Body of pancreas (tissue), 4 donors: ENCODE data around the gene LRSAM1. TPM values are rescaled to one million over a fixed set of nuclear protein-coding genes. Genes with fewer than 3 reads are reported as not detected.

Source experiments
- ATAC-seq: fragments of 150-250 bp; one replicate; pipeline ENCODE4 v1.9.1; 2016
- DNase-seq, 4 donors: peaks; one replicate each; pipeline ENCODE4 v3.0.0-alpha.2; 2019
- H3K27ac ChIP-seq, 4 donors: fragments of 200-600 bp; sonication (generic); 1 replicate in 3 of 4; 2 replicates in 1 of 4; pipeline versions ENCODE4 v1.5.1 to v1.6.1; 2016 to 2019; ENCODE audit warnings: mild to moderate bottlenecking in 1 of 4, mixed read lengths in 1 of 4, moderate library complexity in 1 of 4
- H3K27me3 ChIP-seq, 2 donors: fragments of 200-600 bp; sonication (generic); one replicate each; pipeline ENCODE4 v1.6.0; 2016; ENCODE audit warnings: mild to moderate bottlenecking in 1 of 2
- H3K36me3 ChIP-seq, 2 donors: fragments of 200-600 bp; sonication (generic); replicated peaks in 1 of 2; 2 replicates each; pipeline ENCODE4 v1.5.1; 2016; ENCODE audit warnings: low read depth in 2 of 2; ENCODE audit not compliant: insufficient read depth in 1 of 2
- H3K4me1 ChIP-seq: fragments of 200-600 bp; sonication (generic); one replicate; pipeline ENCODE4 v1.6.0; 2016
- H3K4me3 ChIP-seq, 2 donors: fragments of 200-600 bp; sonication (generic); 1 replicate in 1 of 2; 2 replicates in 1 of 2; pipeline ENCODE4 v1.5.1; 2016 to 2019
- H3K9me3 ChIP-seq, 3 donors: fragments of 200-600 bp; sonication (generic); 1 replicate in 2 of 3; 2 replicates in 1 of 3; pipeline ENCODE4 v1.5.1; 2016
- CTCF ChIP-seq, 7 experiments: fragments of 450-650 bp in 4 of 7; fragments of 200-600 bp in 3 of 7; sonication (generic) in 3 of 7; IDR thresholded peaks; one replicate each; pipeline ENCODE4 v1.5.1; 2016 to 2019; ENCODE audit warnings: antibody characterized with exemption in 7 of 7
- POLR2A ChIP-seq, 3 donors: fragments of 450-650 bp; IDR thresholded peaks; one replicate each; pipeline ENCODE4 v1.6.1; 2016; ENCODE audit warnings: antibody characterized with exemption in 3 of 3, mild to moderate bottlenecking in 2 of 3
- WGBS, 2 donors: methylation state at CpG; one replicate each; pipeline ENCODE4 v1.1.5; 2017; 5-methylcytosine and 5-hydroxymethylcytosine counted together
- intact Hi-C: fragments of 100-400 bp; cut with DNase I; formaldehyde crosslinking; loops from one replicate; pipeline ENCODE4 v1.15.1; 2023
- total RNA-seq, 2 donors: library from RNA; depleted of rRNA; stranded (reverse); fragments of >200 nt; gene quantifications; one replicate each; pipeline ENCODE4 v1.1.0, GENCODE V29; 2016

Gene LRSAM1
- total RNA-seq, 2 donors from 2014 or later, result 9.6 to 26.0 TPM

DNA sequence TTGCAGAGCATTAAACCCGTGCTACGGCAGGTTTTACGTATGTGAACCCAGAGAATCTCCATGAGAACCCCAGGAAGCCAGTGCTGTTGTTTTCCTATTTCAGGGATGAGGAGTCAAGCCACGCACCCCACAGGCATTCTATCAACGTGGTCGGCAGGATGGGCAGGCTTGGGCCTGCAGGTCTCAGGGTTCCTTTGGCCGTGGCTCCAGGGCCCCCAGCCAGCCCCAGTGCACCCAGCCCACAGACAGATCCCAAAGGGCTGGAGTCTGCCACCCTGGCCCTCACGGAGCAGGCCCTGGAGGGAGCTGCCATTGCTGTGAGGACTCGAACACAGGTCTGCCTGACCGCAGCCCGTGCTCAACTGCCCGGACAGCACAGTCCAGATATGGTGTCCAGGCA is 83.6 kb downstream of the LRSAM1 start:
- no peak for ATAC-seq
- DNase-seq, result peak in 1 of 4 donors; percentile 13
- intact Hi-C loops, result no loop called here
- H3K9me3 ChIP-seq, result no peaks in the 10 kb centered on the region
- H3K27me3 ChIP-seq, result no peaks in the 10 kb centered on the region
- H3K4me1 ChIP-seq, result peaks cover 76% of the 10 kb centered on the region
- H3K4me3 ChIP-seq, result no peak overlapping the region
- 74 to 95% methylated on average over 10 to 11 of the region's 12 CpGs for WGBS, 2 donors
- peak overlapping the region in 3 of 4 donors; percentile 60 to 95 (median 65) for H3K27ac ChIP-seq
- TF ChIP-seq POLR2A (IDR thresholded peaks at IDR 0.05) (no peak), CTCF (IDR thresholded peaks at IDR 0.05) (no peak)
- H3K36me3 ChIP-seq, result peaks cover 0 to 2% of the 10 kb centered on the region in 2 donors

GRCh38 chr9:127535396-127535795 is 84.1 kb downstream of the LRSAM1 start:
- Histone ChIP-seq H3K4me1 (peaks cover 80% of the 10 kb centered on the region), H3K9me3 (no peaks in the 10 kb centered on the region), H3K4me3 (no peak overlapping the region), H3K27me3 (no peaks in the 10 kb centered on the region), H3K36me3 (peaks cover 0 to 2% of the 10 kb centered on the region in 2 donors), H3K27ac (peak overlapping the region in 3 of 4 donors; percentile 60 to 95 (median 65))
- intact Hi-C loops, result no loop called here
- ATAC-seq (no peak), DNase-seq (no peak)
- TF ChIP-seq POLR2A (IDR thresholded peaks at IDR 0.05) (no peak), CTCF (IDR thresholded peaks at IDR 0.05) (no peak)
- 76 to 90% methylated on average over 3 to 6 of the region's 6 CpGs for WGBS, 2 donors

DNA sequence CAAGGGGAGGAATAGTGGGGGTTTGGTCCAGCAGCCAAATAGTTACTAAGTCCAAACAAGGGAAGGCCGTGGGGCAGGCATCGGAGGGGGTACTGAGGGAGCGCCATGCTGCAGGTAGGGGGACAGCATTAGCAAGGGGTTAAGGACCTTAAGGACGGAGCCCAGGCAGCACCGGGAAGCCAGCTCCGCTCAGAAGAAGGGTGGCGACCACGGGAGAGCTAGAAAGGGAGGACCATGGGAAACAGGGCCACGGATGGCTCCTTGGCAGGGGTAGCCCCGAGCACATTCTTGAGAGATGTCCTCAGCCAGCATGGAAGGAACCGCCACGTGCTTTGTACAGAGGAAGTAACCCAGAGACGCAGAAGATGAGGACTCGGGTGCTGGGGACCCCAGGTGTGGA is 84.5 kb downstream of the LRSAM1 start:
- WGBS, 2 donors, result 64 to 69% methylated on average over 13 to 14 of the region's 14 CpGs
- peak in 1 of 4 donors; percentile 17 for DNase-seq
- no peak for ATAC-seq
- H3K36me3 ChIP-seq, result no peaks in the 10 kb centered on the region
- intact Hi-C loops, result no loop called here
- no peak overlapping the region for H3K4me3 ChIP-seq
- H3K9me3 ChIP-seq, result no peaks in the 10 kb centered on the region
- H3K4me1 ChIP-seq, result peaks cover 85% of the 10 kb centered on the region
- H3K27me3 ChIP-seq, result no peaks in the 10 kb centered on the region
- TF ChIP-seq POLR2A (IDR thresholded peaks at IDR 0.05) (no peak), CTCF (IDR thresholded peaks at IDR 0.05) (no peak)
- H3K27ac ChIP-seq, result peak overlapping the region in 3 of 4 donors; percentile 60 to 95 (median 65)

DNA sequence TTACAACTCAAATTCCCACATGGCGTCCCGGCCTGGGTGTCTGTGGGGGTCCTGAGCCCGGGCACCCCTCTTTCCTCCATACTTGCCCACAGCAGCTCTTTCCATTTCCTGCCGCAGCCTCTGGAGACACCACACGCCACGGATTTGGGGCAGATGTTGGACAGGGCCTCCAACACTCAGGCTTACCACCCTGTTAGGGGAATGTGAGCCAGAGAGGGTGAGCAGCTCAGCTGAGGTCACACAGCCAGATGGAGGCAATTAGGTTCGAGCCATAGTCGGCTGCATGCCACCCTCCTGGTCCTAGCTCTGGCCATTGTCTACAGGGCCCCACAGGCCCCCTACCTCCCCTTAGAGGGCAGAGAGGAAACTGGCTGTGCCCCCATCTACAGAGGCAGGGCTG is 85.2 kb downstream of the LRSAM1 start:
- no peaks in the 10 kb centered on the region for H3K9me3 ChIP-seq
- intact Hi-C loops, result no loop called here
- no peak overlapping the region for H3K4me3 ChIP-seq
- DNase-seq, result no peak
- peaks cover 91% of the 10 kb centered on the region for H3K4me1 ChIP-seq
- no peak for ATAC-seq
- WGBS, 2 donors, result 83 to 94% methylated on average over 7 of the region's 8 CpGs
- TF ChIP-seq POLR2A (IDR thresholded peaks at IDR 0.05) (no peak), CTCF (IDR thresholded peaks at IDR 0.05) (no peak)
- no peaks in the 10 kb centered on the region for H3K27me3 ChIP-seq
- no peaks in the 10 kb centered on the region for H3K36me3 ChIP-seq
- H3K27ac ChIP-seq, result peak overlapping the region in 3 of 4 donors; percentile 60 to 95 (median 65)

GRCh38 chr9:127537014-127537413 is 85.7 kb downstream of the LRSAM1 start:
- peaks cover 96% of the 10 kb centered on the region for H3K4me1 ChIP-seq
- no peak overlapping the region for H3K4me3 ChIP-seq
- TF ChIP-seq CTCF (IDR thresholded peaks at IDR 0.05) (no peak), POLR2A (IDR thresholded peaks at IDR 0.05) (peak in 1 of 3 donors; percentile 12)
- WGBS, 2 donors, result 12 to 28% methylated on average over 8 of the region's 8 CpGs
- peak overlapping the region; percentile 17 to 95 (median 62) for H3K27ac ChIP-seq
- peak; percentile 24 for ATAC-seq
- H3K9me3 ChIP-seq, result no peaks in the 10 kb centered on the region
- intact Hi-C loops, result no loop called here
- H3K27me3 ChIP-seq, result no peaks in the 10 kb centered on the region
- no peaks in the 10 kb centered on the region for H3K36me3 ChIP-seq
- peak in 3 of 4 donors; percentile 59 to 67 (median 64) for DNase-seq
